Hindlimb muscle (tissue), 1 donor: Measurements from ENCODE around the gene DYNC2I2. TPM values are rescaled to one million over a fixed set of nuclear protein-coding genes. Genes with fewer than 3 reads are reported as not detected.
"Not testable (repeated sequence)": the region's sequence is repeated elsewhere in the genome, so short reads cannot be mapped to it uniquely, and the experiment has no call there.

Experiments
- DNase-seq: peaks from one replicate; pipeline ENCODE4 v3.0.0-alpha.2; 2013
- polyA plus RNA-seq: library from polyadenylated mRNA; unstranded; fragments of 120-200 nt; gene quantifications from one replicate; pipeline ENCODE4 v1.2.1, GENCODE V29; 2013; ENCODE audit not compliant: insufficient read length

The DYNC2I2 gene
- polyA plus RNA-seq, 1 donor: 55.3 TPM

DNA sequence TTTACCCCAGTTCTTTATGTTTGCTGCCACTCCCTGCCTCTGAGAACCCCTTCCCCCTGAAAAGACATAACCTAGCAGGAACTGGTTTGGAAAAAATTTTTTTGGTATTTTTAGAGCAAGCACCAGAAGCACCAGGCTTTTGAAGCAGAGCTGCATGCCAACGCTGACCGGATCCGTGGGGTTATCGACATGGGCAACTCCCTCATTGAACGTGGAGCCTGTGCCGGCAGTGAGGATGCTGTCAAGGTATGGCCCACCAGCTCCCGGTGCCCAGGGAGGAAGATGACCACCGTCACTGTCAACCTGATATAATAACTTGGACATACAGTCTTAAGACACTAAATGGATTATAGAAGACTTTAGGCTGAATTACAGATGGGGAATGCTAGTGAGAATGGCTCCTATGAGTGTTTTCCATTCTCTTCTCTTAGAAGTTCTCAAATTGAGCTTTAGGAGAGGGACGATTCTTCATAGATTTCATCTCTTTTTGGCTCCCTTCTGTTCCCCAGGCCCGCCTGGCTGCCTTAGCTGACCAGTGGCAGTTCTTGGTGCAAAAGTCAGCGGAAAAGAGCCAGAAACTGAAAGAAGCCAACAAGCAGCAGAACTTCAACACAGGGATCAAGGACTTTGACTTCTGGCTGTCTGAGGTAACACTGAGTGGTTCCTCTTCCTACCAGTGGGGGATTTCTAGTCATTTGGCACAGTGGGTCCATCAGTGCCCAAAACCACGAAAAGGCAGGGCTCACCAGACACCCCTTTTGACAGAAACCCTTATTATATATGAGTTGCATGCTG, 44.9 kb downstream of the DYNC2I2 start:
- no peak for DNase-seq

DNA sequence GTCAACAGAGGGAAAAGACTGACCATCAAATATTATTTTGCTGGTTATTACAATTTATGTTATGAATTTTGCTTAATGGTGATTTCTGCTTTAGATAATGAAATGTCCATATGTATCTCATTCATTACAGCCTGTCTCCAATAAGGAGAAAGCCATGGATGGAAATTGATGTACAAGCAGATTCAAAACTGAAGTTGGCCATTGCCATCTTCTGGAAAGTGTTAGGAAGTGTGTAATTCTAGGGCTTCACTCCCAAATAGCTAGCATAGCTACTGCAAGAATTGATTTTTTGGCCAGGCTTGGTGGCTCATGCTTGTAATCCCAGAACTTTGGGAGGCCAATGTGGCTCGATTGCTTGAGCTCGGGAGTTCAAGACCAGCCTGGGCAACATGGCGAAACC, 45.8 kb downstream of the DYNC2I2 start:
- no peak for DNase-seq

DNA sequence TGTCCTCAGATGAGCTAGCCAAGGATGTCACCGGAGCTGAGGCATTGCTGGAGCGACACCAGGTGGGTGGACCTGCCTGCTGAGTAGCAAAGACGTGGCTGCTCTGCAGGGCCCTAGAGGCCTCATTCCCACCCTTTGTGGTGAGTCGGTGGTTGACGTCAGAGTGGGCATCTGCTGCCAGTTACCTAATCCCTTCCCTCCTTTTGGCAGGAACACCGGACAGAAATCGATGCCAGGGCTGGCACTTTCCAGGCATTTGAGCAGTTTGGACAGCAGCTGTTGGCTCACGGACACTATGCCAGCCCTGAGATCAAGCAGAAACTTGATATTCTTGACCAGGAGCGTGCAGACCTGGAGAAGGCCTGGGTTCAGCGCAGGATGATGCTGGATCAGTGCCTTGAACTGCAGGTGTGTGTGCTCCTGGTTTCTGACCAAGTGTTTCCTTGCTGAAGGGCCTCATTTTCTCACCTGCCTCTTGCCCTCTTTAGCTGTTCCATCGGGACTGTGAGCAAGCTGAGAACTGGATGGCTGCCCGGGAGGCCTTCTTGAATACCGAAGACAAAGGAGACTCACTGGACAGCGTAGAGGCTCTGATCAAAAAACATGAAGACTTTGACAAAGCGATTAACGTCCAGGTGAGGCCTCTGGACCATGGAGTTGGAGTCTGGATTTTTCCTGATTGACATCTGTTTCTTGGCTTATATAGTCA, 48.9 kb downstream of the DYNC2I2 start:
- peak; percentile 57 for DNase-seq

DNA sequence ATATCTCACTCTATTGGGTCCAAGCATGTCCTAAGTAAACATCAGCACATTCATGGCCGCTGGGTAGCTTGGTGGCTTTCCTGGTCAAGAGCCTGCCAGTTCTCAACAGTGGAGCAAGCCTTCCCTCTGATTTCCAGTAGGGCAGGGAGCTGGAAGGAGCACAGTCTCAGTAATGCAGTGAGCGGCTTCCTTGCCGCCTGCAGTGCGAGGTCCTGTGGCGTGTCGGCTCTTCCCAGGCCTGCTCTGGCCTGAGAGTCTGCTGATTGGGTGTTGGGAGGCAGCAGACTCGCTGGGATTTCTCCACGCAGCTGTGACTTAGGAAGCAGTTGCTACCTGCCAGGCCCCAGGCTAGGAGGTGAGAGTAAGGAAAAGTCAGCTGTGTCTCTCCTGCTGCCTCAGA, 53.0 kb downstream of the DYNC2I2 start:
- no peak for DNase-seq

DNA sequence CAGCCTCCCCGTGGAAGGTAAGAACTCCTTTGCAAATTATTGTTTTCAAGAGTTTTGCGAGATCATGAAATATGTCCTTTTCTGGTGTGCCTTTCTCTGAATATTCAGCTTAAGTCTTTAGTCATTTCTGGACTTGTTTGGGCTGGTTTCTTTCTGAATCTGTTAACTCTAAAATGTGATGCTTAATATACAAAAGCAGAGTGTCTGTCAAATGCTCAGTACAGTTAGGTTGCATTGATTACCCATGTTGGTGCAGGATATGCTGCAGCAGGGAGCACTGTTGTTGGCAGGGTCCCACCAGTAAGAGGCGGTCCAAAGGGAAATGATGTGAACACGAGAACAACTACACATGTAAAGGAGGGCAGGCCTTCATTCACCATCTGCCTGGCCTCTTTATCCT, 56.5 kb downstream of the DYNC2I2 start:
- no peak for DNase-seq

DNA sequence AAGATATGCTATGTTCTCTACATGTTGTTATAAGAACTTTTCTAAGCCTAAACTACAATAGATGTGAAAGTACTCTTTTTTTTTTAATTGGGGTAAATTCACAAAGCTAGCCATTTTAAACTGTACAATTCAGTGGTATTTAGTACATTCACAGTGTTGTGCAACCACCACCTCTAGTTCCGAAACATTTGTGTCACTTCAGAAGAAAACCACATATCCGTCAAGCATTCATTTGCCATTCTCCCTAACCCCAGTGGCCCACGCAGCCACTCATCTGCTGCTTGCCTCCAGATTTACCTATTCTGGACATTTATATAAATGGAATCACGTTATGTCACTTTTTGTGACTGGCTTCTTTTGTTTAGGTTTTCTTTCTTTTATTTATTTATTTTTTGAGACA, 61.2 kb downstream of the DYNC2I2 start:
- DNase-seq: no peak

DNA sequence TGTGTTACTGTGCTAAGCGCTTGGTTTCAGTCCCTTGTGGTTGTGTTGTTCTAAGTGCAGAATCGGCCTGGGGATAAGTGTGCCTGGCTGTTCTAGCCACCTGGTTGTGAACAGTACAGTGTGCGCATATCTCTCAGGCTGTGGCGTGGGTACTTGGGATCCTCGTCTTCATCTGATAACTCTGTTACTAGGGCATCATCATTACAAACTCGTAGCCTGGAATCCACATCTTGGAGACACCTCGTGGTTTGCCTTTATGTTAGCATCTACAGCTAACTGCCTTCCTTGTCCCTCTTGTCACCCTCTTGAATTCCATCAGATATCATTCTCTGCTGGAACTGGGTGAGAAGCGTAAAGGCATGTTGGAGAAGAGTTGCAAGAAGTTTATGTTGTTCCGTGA, 62.8 kb downstream of the DYNC2I2 start:
- no peak for DNase-seq

DNA sequence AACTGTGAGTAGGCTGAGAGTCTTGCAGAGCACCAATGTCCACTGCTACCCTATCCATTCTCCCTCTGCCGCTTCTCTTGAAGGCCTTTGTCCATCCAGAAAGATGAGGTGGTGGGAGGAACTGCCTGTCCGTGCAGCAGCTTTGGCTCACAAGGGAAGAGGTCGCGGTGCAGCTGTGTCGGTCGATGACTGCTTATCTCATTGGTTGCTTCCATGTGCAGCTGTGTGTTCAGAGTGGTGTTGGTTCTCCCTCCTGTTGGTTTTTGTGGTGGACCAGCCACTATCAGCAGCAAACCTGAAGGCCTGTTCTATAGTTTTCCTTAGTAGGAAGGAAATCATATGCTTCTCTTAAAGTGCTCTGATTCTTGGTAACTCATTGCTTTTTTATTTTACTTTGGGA, 63.6 kb downstream of the DYNC2I2 start:
- DNase-seq: no peak

DNA sequence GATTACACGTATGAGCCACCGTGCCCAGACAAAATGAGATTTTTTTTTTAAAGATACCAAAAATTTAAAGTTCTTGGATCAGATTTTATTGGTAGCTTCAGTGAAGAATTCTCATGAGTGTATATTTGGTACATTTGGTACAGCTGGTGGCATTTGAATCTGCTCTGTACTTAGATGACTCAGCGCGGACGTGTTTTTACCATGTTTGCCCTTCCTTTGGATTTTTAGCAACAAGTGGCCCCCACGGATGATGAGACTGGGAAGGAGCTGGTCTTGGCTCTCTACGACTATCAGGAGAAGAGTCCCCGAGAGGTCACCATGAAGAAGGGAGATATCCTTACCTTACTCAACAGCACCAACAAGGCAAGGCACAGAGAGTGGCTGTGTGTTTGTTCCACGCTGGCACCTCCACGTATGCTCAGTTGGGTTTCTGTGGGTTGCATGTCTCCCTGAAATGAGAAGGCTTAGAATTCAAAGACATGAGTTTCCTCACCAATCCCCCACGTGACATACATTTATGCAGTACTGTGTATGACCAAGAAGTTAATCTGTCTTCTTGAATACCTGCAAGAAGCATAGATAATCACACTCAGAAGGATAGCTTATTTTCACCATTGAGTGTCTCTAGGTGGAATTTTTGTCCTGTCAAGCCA, 67.9 kb downstream of the DYNC2I2 start:
- no peak for DNase-seq

DNA sequence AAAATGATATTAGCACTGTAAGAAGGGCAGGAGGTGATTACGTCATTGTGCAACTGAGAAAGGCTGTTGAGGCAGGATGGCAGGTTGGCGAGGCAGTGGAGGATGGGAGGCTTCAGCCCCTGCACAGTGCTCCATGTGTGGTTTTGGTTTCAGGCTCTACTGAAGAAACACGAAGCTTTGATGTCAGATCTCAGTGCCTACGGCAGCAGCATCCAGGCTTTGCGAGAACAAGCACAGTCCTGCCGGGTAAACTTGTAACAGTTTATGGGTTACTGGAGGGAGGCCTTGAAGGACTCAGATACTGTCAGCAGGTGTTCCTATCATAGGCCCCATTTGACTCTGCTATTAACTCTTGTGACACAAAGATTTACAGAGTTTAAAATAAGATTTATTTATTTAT, 69.2 kb downstream of the DYNC2I2 start:
- no peak for DNase-seq

DNA sequence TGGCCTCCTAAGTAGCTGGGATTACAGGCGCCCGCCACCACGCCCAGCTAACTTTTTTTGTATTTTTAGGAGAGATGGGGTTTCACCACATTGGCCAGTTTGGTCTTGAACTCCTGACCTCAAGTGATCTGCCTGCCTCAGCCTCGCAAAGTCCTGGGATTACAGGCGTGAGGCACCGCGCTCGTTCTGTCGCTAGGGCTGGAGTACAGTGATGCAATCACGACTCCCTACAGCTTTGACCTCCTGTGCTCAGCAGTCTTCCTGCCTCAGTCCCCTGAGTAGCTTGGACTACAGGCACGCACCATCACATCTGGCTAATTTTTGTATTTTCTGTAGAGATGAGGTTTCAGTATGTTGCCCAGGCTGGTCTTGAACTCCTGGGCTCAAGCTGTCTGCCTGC, 69.7 kb downstream of the DYNC2I2 start:
- DNase-seq: not testable (repeated sequence)

DNA sequence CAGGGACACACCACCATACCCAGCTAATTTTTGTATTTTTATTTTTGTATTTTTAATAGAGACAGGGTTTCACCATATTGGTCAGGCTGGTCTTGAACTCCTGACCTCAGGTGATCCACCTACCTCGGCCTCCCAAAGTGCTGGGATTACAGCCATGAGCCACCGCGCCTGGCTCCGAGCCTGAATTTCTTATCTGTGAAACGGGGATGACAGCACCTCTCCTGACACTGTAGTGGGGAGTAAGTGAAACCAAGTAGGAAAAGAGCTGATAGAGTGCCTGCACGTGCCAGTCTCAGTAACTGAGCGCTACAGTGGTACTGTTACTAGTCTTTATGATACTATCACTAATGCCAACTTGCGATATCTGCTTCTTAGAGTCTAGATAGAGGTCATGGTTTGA, 71.5 kb downstream of the DYNC2I2 start:
- not testable (repeated sequence) for DNase-seq

Other genes starting within 250 kb of the DYNC2I2 start
- 114 TPM for gene CERCAM, start 236.0 kb downstream of the DYNC2I2 start, polyA plus RNA-seq
- gene ODF2, start 200.8 kb downstream of the DYNC2I2 start, polyA plus RNA-seq: 23.6 TPM
- gene GLE1, start 152.1 kb downstream of the DYNC2I2 start, polyA plus RNA-seq: 20.7 TPM
- gene SPTAN1, start 104.3 kb downstream of the DYNC2I2 start, polyA plus RNA-seq: 331 TPM
- 284 TPM for gene SET, start 32.4 kb upstream of the DYNC2I2 start, polyA plus RNA-seq
- 8.6 TPM for gene PKN3, start 45.7 kb upstream of the DYNC2I2 start, polyA plus RNA-seq
- gene ZDHHC12, start 67.3 kb upstream of the DYNC2I2 start, polyA plus RNA-seq: 7.6 TPM
- 46.0 TPM for gene ZER1, start 115.1 kb upstream of the DYNC2I2 start, polyA plus RNA-seq
- gene TBC1D13, start 130.4 kb upstream of the DYNC2I2 start, polyA plus RNA-seq: 42.7 TPM
- 25.2 TPM for gene ENDOG, start 161.7 kb upstream of the DYNC2I2 start, polyA plus RNA-seq
- 27.8 TPM for gene SPOUT1, start 172.9 kb upstream of the DYNC2I2 start, polyA plus RNA-seq
- 4.5 TPM for gene KYAT1, start 225.1 kb upstream of the DYNC2I2 start, polyA plus RNA-seq
- gene LRRC8A, start 225.3 kb upstream of the DYNC2I2 start, polyA plus RNA-seq: 20.8 TPM